CD4-positive, alpha-beta T cell treated with Interleukin-6 at 100 ng/mL for 8 hours (primary cell): ENCODE results near the gene EDEM3.
A peak's percentile ranks its signal among the peaks of the same experiment; 100 is the strongest.
"Not testable (repeated sequence)": the region's sequence is repeated elsewhere in the genome, so short reads cannot be mapped to it uniquely, and the experiment has no call there.

Experiments used
- DNase-seq: peaks from one replicate; pipeline ENCODE4 v3.0.0-alpha.2; 2020; ENCODE audit warnings: mixed read lengths, low spot score

The EDEM3 gene, protein sequence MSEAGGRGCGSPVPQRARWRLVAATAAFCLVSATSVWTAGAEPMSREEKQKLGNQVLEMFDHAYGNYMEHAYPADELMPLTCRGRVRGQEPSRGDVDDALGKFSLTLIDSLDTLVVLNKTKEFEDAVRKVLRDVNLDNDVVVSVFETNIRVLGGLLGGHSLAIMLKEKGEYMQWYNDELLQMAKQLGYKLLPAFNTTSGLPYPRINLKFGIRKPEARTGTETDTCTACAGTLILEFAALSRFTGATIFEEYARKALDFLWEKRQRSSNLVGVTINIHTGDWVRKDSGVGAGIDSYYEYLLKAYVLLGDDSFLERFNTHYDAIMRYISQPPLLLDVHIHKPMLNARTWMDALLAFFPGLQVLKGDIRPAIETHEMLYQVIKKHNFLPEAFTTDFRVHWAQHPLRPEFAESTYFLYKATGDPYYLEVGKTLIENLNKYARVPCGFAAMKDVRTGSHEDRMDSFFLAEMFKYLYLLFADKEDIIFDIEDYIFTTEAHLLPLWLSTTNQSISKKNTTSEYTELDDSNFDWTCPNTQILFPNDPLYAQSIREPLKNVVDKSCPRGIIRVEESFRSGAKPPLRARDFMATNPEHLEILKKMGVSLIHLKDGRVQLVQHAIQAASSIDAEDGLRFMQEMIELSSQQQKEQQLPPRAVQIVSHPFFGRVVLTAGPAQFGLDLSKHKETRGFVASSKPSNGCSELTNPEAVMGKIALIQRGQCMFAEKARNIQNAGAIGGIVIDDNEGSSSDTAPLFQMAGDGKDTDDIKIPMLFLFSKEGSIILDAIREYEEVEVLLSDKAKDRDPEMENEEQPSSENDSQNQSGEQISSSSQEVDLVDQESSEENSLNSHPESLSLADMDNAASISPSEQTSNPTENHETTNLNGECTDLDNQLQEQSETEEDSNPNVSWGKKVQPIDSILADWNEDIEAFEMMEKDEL

GRCh38 chr1:184754476-184755225 is at the start of gene EDEM3:
EDEM3 (minus strand) TSS chr1:184754858; CDS start chr1:184754646, 212 bp downstream.
- DNase-seq, result peak; percentile 99

DNA sequence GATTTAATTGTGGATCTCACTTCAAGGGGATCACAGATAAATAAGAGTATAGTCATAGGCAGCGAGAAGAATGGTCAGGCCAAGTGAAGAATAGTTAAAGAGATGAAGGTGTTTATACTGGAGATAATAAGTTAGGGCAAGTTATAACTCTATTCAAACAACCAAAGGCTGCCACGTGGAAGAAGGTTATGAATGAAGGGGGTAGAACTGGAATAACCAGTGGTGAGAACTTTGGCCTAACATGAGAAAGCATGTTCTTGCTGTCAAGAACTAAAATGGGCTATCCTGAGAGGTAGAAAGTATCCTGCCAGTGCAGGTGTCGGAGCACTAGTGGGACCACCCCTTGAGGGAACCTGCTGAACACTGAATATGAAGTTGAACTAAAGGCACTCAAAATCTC is 49.6 kb upstream of the EDEM3 start:
- no peak for DNase-seq

DNA sequence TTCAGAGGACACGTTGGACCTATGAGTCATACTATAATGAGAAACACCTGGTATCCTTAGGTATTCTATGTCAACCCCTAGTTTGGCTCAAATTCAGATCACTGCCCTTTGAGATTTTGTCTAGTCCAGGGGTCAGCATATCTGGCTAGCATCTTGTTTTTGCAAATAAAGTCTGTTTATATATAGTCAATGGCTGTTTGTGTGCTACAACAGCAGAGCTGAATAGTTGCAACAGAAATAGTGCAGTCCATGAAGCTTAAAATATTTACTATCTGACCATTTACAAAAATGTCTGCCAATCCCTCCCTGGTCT is 48.5 kb upstream of the EDEM3 start:
- DNase-seq, result no peak

DNA sequence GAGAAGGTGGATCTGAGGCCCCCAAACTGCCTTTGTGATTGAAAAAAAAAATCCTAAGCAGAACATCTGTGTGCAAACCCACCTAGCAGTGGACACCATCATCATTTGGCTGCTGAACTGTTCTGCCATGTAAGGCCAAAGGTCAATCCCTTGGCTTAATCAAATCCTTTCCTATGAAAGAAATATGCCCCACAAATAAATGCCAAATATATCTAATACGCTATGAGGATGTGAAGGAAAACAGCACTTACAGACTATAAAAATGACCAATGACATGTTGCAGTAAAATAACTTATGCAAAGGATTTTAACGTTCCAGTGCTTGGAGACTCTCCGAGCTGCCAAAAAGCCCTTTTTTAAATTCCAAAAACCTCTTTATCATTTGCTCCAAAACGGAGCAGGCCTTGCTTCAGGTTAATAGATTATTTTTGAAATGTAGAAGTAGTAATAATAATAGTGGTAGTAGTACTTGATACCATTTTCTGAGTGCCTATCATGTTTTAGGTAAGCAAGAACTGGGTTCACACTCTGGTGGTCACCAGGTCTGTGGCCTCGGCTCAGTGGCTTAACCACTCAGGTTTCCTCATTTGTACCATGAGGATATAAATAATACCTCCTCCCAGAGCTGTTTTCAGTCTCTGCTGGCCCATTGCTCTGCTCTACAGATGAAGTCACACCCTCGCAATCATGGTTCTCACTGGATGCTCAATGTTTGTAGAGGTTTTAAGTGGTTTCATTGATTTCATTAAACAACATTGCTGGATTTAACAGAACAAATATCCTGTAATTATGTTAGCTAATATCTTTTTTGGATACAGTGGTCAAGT is 47.9 kb upstream of the EDEM3 start:
- no peak for DNase-seq

DNA sequence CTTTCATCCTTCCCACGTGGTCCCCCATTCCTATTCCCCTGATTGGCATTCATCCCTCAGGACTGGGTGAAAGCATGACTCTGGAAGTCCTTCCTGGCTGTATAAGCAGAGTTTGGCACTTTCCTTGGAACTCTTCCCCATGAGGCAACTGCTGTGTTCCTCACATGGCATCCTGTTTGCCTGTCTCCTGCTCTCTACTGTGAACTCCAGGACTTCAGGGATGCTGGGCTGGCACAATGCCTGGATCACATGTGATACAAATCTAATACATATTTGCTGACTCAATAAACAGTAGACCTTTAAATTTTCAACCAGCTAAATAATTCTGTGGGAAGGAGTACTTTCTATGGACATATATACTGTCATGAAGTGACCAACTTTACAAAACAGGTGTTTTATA is 46.8 kb upstream of the EDEM3 start:
- DNase-seq, result no peak

GRCh38 chr1:184800876-184801275 is 46.2 kb upstream of the EDEM3 start:
- DNase-seq, result no peak

GRCh38 chr1:184793967-184794366 is 39.3 kb upstream of the EDEM3 start:
- DNase-seq, result no peak

DNA sequence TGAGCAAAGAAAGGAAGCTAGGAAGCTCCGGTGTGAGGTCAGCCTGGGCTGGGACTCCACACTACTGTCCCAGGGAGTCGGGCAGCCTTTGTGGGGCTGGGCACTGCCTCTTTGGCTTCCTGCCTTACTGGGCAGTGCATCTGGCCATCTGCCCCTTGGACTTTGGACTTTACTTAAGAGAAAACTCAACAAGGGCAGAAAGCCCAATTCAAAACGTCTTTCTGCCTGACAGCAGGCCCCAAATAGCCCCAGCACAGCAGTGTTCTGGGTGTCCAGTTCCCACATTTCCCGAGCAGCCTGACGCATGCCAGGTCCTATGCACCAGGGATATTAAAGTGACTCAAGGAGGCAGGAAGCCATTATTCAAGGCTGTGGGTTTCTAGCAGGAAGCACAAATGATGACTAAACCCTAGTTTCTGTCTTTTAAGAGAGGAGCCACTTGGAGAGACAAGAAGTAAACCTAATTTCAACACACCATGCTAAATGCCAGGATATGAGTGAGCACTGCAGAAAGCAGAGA is 37.9 kb upstream of the EDEM3 start:
- no peak for DNase-seq

DNA sequence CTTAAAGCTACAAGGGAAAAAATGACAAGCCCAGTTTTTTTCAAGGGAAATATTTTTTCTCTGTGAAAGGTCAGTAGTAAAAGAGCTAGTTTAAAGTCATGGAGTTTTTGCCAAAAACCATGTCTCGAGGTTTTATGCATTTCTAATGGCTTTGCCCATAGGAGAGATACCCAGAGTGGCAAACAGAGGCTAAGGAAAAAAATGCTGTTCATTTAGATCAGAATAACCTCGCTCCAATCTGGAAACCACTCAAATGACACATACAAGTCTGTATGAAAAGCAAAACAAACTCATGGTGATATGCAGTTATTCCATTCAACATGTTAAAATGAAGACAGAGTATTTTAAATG is 36.9 kb upstream of the EDEM3 start:
- no peak for DNase-seq

- no peak for DNase-seq
Measured at GRCh38 chr1:184790642-184791549, 36.2 kb upstream of the EDEM3 start.

DNA sequence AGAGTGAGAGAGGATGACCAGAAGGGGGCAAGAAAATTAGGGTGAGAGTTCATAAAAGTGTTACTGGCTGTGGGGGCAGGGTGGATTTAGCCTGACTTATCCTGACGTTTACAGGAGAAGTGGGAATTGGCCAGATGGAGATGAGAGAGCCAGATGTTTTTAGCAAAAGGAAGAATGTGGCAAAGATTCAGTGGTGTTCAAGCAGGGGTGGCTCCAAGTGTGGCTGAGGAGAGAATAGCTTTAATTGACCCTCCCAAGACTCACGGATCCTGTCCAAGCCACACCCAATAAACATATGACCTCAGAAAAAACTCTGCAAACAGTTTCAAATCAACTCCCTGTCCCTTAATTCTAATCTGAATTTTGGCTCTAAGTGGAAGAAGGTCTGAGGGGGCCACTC is 35.2 kb upstream of the EDEM3 start:
- no peak for DNase-seq

DNA sequence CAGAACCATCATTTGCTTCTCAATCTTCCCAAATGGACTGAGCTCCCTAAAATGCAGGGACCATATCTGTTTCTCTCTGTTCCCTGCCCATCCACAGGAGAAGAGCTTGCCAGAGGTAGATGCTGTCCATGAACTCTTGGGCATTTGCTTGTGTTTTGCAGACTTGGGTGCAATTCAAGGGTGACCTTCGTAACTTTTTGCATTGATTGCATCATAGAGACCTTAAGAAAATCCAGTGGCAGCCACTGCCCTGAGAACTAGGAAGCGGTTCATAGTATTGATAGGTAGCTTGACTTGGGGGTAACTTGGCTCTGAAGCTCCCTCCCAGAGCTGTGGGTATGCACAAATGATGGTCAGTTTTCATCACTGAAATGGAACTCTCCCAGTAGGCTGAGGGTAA is 34.3 kb upstream of the EDEM3 start:
- DNase-seq, result no peak

DNA sequence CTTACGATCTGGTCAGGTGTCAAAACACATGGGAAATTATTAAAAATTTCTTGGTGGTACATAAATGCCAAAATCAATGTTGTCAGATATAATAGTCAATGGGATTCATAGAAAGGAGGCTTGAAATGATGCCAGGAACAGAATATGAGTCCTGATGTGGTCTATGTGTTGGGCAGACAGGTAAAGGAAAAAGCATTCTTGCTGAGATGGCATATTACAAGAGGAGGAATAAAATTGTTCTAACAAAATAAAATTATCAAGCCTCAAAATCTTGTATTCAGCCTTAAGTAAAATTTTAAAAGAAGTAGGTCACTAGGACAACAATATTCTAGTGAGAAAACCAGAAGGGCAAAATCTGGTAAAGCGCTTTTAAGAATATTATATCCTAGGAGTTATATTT is 30.9 kb upstream of the EDEM3 start:
- no peak for DNase-seq

DNA sequence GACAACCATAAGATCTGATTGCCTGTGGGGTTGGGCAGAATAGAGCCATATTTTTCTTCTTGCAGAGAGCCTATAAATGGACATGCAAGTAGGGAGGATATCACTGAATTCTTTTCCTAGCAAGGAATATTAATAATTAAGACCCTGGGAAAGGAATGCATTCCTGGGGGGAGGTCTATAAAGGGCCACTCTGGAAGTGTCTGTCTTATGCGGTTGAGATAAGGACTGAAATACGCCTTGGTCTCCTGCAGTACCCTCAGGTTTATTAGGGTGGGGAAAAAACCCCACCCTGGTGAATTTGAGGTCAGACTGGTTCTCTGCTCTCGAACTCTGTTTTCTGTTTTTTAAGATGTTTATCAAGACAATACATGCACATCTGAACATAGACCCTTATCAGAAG is 29.1 kb upstream of the EDEM3 start:
- not testable (repeated sequence) for DNase-seq

DNA sequence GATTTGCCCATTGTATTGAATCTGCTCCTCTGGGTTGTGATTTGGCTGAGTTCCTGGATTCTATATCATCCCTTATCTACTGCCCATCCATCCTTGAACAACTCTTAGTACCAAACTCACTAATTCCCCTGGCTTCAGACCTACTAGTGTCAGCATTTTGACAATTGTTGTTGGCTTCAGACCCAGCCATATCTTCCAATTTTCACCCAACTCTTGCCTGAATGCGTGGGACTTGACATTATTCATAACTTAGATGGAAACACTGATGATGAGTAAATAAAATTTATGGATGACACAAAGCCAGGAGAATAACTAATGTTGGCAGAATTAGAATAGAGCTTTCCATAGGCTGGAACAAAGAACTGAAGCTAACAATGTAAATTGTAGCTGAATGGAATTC is 27.3 kb upstream of the EDEM3 start:
- no peak for DNase-seq

- no peak for DNase-seq
Measured at GRCh38 chr1:184775885-184776284, 21.2 kb upstream of the EDEM3 start.

DNA sequence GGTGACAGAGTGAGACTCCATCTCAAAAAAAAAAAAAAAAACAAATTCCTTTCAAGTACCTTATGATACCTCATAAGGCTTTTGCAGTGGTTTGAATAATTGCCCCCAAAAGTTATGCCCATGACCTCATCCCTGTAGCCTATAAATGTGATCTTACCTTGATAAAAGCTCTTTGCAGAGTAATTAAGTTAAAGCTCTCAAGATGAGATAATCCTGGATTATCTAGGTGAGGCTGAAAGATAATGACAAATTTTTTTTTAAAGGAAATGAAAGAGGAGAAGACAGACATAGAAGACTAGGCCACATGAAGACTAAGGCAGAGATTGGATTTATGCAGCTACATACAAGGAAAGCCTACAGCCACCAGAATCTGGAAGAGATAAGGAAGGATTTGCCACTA is 20.7 kb upstream of the EDEM3 start:
- DNase-seq, result no peak

DNA sequence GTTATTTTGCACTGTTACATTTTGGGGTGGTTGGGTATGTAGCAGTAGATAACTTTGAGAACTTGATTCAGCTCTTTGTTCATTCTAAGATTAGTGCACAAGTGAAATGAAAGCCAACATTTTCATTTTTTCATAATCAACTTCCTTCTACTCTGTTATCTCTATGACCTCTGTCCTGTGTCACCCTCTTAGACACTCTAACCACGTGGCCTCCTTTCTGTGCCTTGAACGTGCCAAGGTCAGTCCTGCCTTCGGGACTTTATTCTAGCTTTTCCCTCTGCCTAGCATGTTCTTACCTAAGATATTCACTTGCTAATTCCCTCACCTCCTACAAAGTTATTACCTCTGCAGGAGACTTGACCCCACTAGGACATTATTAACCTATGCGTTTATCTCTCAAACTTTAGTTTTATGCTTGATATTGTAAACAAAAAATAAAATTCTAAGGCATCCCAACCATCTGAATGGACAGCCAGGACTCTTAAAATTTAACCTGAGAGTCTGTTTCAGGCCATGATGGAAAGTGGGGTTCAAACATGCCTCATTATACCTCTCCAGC is 19.2 kb upstream of the EDEM3 start:
- DNase-seq, result no peak

GRCh38 chr1:184771190-184771691 is 16.6 kb upstream of the EDEM3 start:
- no peak for DNase-seq
